GM18517 (cell line): ENCODE results near the gene ZNF282.

Experiments
- ATAC-seq: cut with Tn5 transposase; IDR thresholded peaks from one replicate; pipeline ENCODE4 v1.9.1; 2021; ENCODE audit warnings: mild to moderate bottlenecking, moderate library complexity; ENCODE audit not compliant: unreplicated experiment

Gene ZNF282

GRCh38 chr7:149188637-149189259, 6.6 kb upstream of the ZNF282 start:
- ATAC-seq = no peak

- no peak for ATAC-seq
These were observed 3.5 kb upstream of the ZNF282 start for GRCh38 chr7:149191851-149192250.

- ATAC-seq = no peak
These were observed 557 bp upstream of the ZNF282 start for GRCh38 chr7:149194799-149195179.

- ATAC-seq = no peak
These were observed 882 bp downstream of the ZNF282 start for GRCh38 chr7:149196151-149196704.

- ATAC-seq = no peak
These were observed 1.4 kb downstream of the ZNF282 start for GRCh38 chr7:149196705-149197171.

GRCh38 chr7:149197675-149198074, 2.3 kb downstream of the ZNF282 start:
- no peak for ATAC-seq

- ATAC-seq = no peak
These were observed 2.9 kb downstream of the ZNF282 start for GRCh38 chr7:149198161-149198816.

GRCh38 chr7:149199234-149199995, 4.1 kb downstream of the ZNF282 start:
- no peak for ATAC-seq

GRCh38 chr7:149202831-149203231, 7.5 kb downstream of the ZNF282 start:
- no peak for ATAC-seq

- ATAC-seq = no peak
These were observed 10.5 kb downstream of the ZNF282 start for GRCh38 chr7:149205690-149206381.

GRCh38 chr7:149207324-149208035, 12.1 kb downstream of the ZNF282 start:
- ATAC-seq = no peak

GRCh38 chr7:149209518-149210269, 14.3 kb downstream of the ZNF282 start:
- peak; percentile 57 for ATAC-seq

- ATAC-seq = no peak
These were observed 15.2 kb downstream of the ZNF282 start for GRCh38 chr7:149210551-149210950.

- ATAC-seq = no peak
These were observed 18.8 kb downstream of the ZNF282 start for GRCh38 chr7:149214020-149214720.

GRCh38 chr7:149216402-149216801, 21.1 kb downstream of the ZNF282 start:
- no peak for ATAC-seq

GRCh38 chr7:149217570-149217969, 22.2 kb downstream of the ZNF282 start:
- no peak for ATAC-seq

- no peak for ATAC-seq
These were observed 23.4 kb downstream of the ZNF282 start for GRCh38 chr7:149218469-149219420.

- ATAC-seq = no peak
These were observed 25.2 kb downstream of the ZNF282 start for GRCh38 chr7:149220534-149220933.
